ENCODE results near the gene PGF. TPM values are rescaled to one million over a fixed set of nuclear protein-coding genes. Genes with fewer than 3 reads are reported as not detected.

PGF gene
- total and polyA plus RNA-seq, 2 of the 13 experiments (the other 11 are each of a cell fraction or from before 2014, with no cell fraction given) = 10.7 to 27.5 TPM

GRCh38 chr14:74922752-74923401 lies 32.5 kb downstream of the PGF start, which contains the start of gene RPS6KL1 (continued):
- TF ChIP-seq CERS6 (CRISPR knock-in tag; IDR thresholded peaks at IDR 0.05) (no peak), HCFC1 (IDR thresholded peaks at IDR 0.05; ENCODE audit: low read depth, low read length) (no peak), ZNF768 (CRISPR knock-in tag; IDR thresholded peaks at IDR 0.05) (no peak), HNRNPH1 (optimal IDR thresholded peaks at IDR 0.05; ENCODE audit: low read depth, low read length) (no peak), NFKB2 (CRISPR knock-in tag; IDR thresholded peaks at IDR 0.05; ENCODE audit: borderline replicate concordance) (no peak; the same call in 1 of the 2 replicates), AFF4 (CRISPR knock-in tag; IDR thresholded peaks at IDR 0.05) (no peak), HMG20B (CRISPR knock-in tag; conservative IDR thresholded peaks at IDR 0.05) (peak; percentile 99), NR1H2 (CRISPR knock-in tag; IDR thresholded peaks at IDR 0.05; ENCODE audit: borderline replicate concordance, low read depth) (0 out of 2 replicates have a peak, but pooled peaks have one; percentile 20), ZNF44 (CRISPR knock-in tag; IDR thresholded peaks at IDR 0.05) (no peak), HOXA7 (CRISPR knock-in tag; IDR thresholded peaks at IDR 0.05) (no peak), ZNF333 (CRISPR knock-in tag; IDR thresholded peaks at IDR 0.05; ENCODE audit: borderline replicate concordance) (no peak), ZFY (CRISPR knock-in tag; IDR thresholded peaks at IDR 0.05) (peak; percentile 90), PHF21A (CRISPR knock-in tag; IDR thresholded peaks at IDR 0.05) (peak; percentile 100), ZNF619 (CRISPR knock-in tag; IDR thresholded peaks at IDR 0.05) (0 out of 2 replicates have a peak, but pooled peaks have one; percentile 32), SPEN (CRISPR knock-in tag; IDR thresholded peaks at IDR 0.05; ENCODE audit: low read depth) (peak; percentile 64; the same call in 1 of the 2 replicates), TFDP2 (CRISPR knock-in tag; IDR thresholded peaks at IDR 0.05) (peak; percentile 33; the same call in 1 of the 2 replicates), ZNF136 (CRISPR knock-in tag; IDR thresholded peaks at IDR 0.05; ENCODE audit: low read depth) (no peak), KAT8 (CRISPR knock-in tag; IDR thresholded peaks at IDR 0.05) (peak; percentile 72), GABPB1 (CRISPR knock-in tag; IDR thresholded peaks at IDR 0.05) (peak; percentile 85; the same call in 1 of the 2 replicates), HNF1A (IDR thresholded peaks at IDR 0.05; ENCODE audit: low read depth) (no peak), HNF1A (CRISPR knock-in tag; IDR thresholded peaks at IDR 0.05; ENCODE audit: borderline replicate concordance) (no peak)
